Pancreas (tissue), 10 donors: Measurements from ENCODE around the gene LTB. TPM values are rescaled to one million over a fixed set of nuclear protein-coding genes. Genes with fewer than 3 reads are reported as not detected.

Source experiments
- ATAC-seq, 4 donors: fragments of 200-7000 bp; cut with Tn5 transposase; one replicate each; pipeline versions ENCODE4 v1.8.0 to v1.9.1; 2020; ENCODE audit warnings: mild to moderate bottlenecking in 4 of 4, moderate library complexity in 4 of 4
- DNase-seq, 6 donors: peaks; one replicate each; pipeline ENCODE4 v3.0.0-alpha.2; 2020
- FAIRE-seq: peaks from 2 replicates; lab custom pipeline; 2012; peaks lifted over from hg19 to GRCh38; lab: Jason Lieb, UNC
- H3K27ac ChIP-seq, 4 donors: fragments of 200-600 bp; sonication (generic); 1 replicate in 3 of 4; 2 replicates in 1 of 4; pipeline versions ENCODE4 v1.5.0 to v1.8.0; 2020
- H3K27me3 ChIP-seq, 4 donors: fragments of 200-600 bp; one replicate each; pipeline ENCODE4 v1.8.0; 2021
- H3K36me3 ChIP-seq, 3 donors: fragments of 200-600 bp; sonication (generic) in 1 of 3; one replicate each; pipeline versions ENCODE4 v1.5.0 to v1.8.0; 2020 to 2021
- H3K4me1 ChIP-seq, 3 donors: fragments of 200-600 bp; one replicate each; pipeline ENCODE4 v1.8.0; 2021
- H3K4me3 ChIP-seq, 4 donors: fragments of 200-600 bp; sonication (generic) in 2 of 4; one replicate each; pipeline versions ENCODE4 v1.5.0 to v1.8.0; 2020 to 2021
- H3K9me3 ChIP-seq, 4 donors: fragments of 200-600 bp; one replicate each; pipeline ENCODE4 v1.8.0; 2021
- CTCF ChIP-seq, 4 donors: fragments of 200-600 bp; sonication (generic) in 3 of 4; IDR thresholded peaks; one replicate each; pipeline versions ENCODE4 v1.5.0 to v1.8.0; 2021; ENCODE audit warnings: antibody characterized with exemption in 4 of 4
- WGBS, 2 donors: extraction: QIAGEN DNeasy Blood & Tissue Kit; methylation state at CpG; one replicate each; pipeline ENCODE4 v1.1.7; 2013; 5-methylcytosine and 5-hydroxymethylcytosine counted together
- intact Hi-C, 3 donors: fragments of 100-400 bp; cut with DNase I; formaldehyde crosslinking; loops; one replicate each; pipeline versions ENCODE4 v1.11.1 to v1.14.2; 2022
- polyA plus RNA-seq, 2 donors: library from polyadenylated mRNA; stranded (reverse); fragments of 200-250 nt; gene quantifications; one replicate each; pipeline ENCODE4 v1.2.3, GENCODE V29; 2013
- total RNA-seq, 6 donors: library from RNA; stranded (reverse); fragmentation: NEBNext Ultra II Directional in 4 of 6; extraction: Animal tissue kit (Norgen Biotek cat#: 25700) in 4 of 6; gene quantifications; one replicate each; pipeline versions ENCODE4 v1.2.1 to v1.2.4, GENCODE V29; 2021 to 2023
- donor health status: healthy with polysubstance abuse.
- donor health status: DM: no; HTN: no; CAD: no; lungs with moderate emphysema.
- donor health status: DM: no; HTN: no; CAD: no.
- donor health status: control.
- donor health status: control.
- donor health status: Bipolar disorder and iron deficiency.
- donor health status: DM: yes; HTN: yes; CAD: no.
- donor health status: DM: no; HTN: no; CAD: no.
- donor health status: DM: no; HTN: no; CAD: no.
- donor health status: DM: yes; HTN: yes; CAD: no.

LTB gene
- total and polyA plus RNA-seq, 8 donors, result 0.71 to 19.4 (median 2.1) TPM

- FAIRE-seq (no peak), ATAC-seq (peak in 2 of 4 donors; percentile 45 to 73), DNase-seq (no peak)
- intact Hi-C loops, result no loop called here
- no peak for TF ChIP-seq CTCF (IDR thresholded peaks at IDR 0.05)
- 60 to 75% methylated on average over 3 of the region's 3 CpGs for WGBS, 2 donors
- no peak overlapping the region for H3K4me3 ChIP-seq
- no peaks in the 10 kb centered on the region for H3K9me3 ChIP-seq
- H3K36me3 ChIP-seq, result no peaks in the 10 kb centered on the region
- no peaks in the 10 kb centered on the region for H3K27me3 ChIP-seq
- H3K27ac ChIP-seq, result no peak overlapping the region
- H3K4me1 ChIP-seq, result no peaks in the 10 kb centered on the region
Observed at GRCh38 chr6:31568537-31568961, 13.7 kb downstream of the LTB start.

- H3K9me3 ChIP-seq, result no peaks in the 10 kb centered on the region
- no peak for FAIRE-seq
- 37 to 46% methylated on average over 9 of the region's 9 CpGs for WGBS, 2 donors
- H3K4me3 ChIP-seq, result no peak overlapping the region
- DNase-seq, result no peak
- no peak overlapping the region for H3K27ac ChIP-seq
- no peaks in the 10 kb centered on the region for H3K27me3 ChIP-seq
- no peak for ATAC-seq
- H3K4me1 ChIP-seq, result no peaks in the 10 kb centered on the region
- TF ChIP-seq CTCF (IDR thresholded peaks at IDR 0.05), result no peak
- intact Hi-C loops, result no loop called here
- H3K36me3 ChIP-seq, result no peaks in the 10 kb centered on the region
Observed at GRCh38 chr6:31567531-31568370, 14.5 kb downstream of the LTB start.

GRCh38 chr6:31560697-31561058 lies 21.5 kb downstream of the LTB start:
- no peak overlapping the region for H3K4me3 ChIP-seq
- peaks cover 0 to 20% (median 8%) of the 10 kb centered on the region in 3 donors for H3K36me3 ChIP-seq
- no peaks in the 10 kb centered on the region for H3K27me3 ChIP-seq
- H3K4me1 ChIP-seq, result peaks cover 0 to 7% (median 0%) of the 10 kb centered on the region in 3 donors
- no peak for FAIRE-seq
- TF ChIP-seq CTCF (IDR thresholded peaks at IDR 0.05), result no peak
- no peak for ATAC-seq
- intact Hi-C loops, result no loop called here
- no peak for DNase-seq
- H3K27ac ChIP-seq, result peak overlapping the region in 1 of 4 donors; percentile 37
- H3K9me3 ChIP-seq, result no peaks in the 10 kb centered on the region

- intact Hi-C loops, result no loop called here
- peaks cover 0 to 7% (median 0%) of the 10 kb centered on the region in 3 donors for H3K4me1 ChIP-seq
- 79 to 85% methylated on average over 7 of the region's 7 CpGs for WGBS, 2 donors
- no peak for TF ChIP-seq CTCF (IDR thresholded peaks at IDR 0.05)
- peak in 3 of 4 donors; percentile 33 to 68 (median 65) for ATAC-seq
- no peaks in the 10 kb centered on the region for H3K9me3 ChIP-seq
- H3K36me3 ChIP-seq, result peaks cover 0 to 20% (median 8%) of the 10 kb centered on the region in 3 donors
- H3K27me3 ChIP-seq, result no peaks in the 10 kb centered on the region
- FAIRE-seq, result no peak
- no peak overlapping the region for H3K4me3 ChIP-seq
- peak in 1 of 6 donors; percentile 46 for DNase-seq
- peak overlapping the region in 2 of 4 donors; percentile 5 to 37 for H3K27ac ChIP-seq
Observed at GRCh38 chr6:31559958-31560696, 22.1 kb downstream of the LTB start.
